ENCODE results near the gene SCRN1.

GRCh38 chr7:30023524-30023923 is 33.9 kb upstream of the SCRN1 start:
- TF ChIP-seq CTCF (IDR thresholded peaks at IDR 0.05; ENCODE audit: low read length) (no peak), EZH2 (optimal IDR thresholded peaks at IDR 0.05; ENCODE audit: low read depth, low read length) (no peak), EZH2phosphoT487 (IDR thresholded peaks at IDR 0.05; ENCODE audit: low read length) (no peak)
